HepG2 (cell line): ENCODE data around the gene JSRP1. TPM values are rescaled to one million over a fixed set of nuclear protein-coding genes. Genes with fewer than 3 reads are reported as not detected.

ENCODE experiments used
- BATF2 ChIP-seq: sonication (generic); formaldehyde crosslinking; IDR thresholded peaks from 2 replicates; pipeline ENCODE4 v1.8.0; 2022; ENCODE audit warnings: mild to moderate bottlenecking, missing genetic modification reagents, moderate library complexity
- BRD4 ChIP-seq: sonication (generic); formaldehyde crosslinking; IDR thresholded peaks from 2 replicates; pipeline ENCODE4 v1.4.0; 2020; ENCODE audit warnings: missing genetic modification reagents
- CSRNP2 ChIP-seq: sonication (generic); formaldehyde crosslinking; conservative IDR thresholded peaks from 2 replicates; pipeline ENCODE4 v1.8.0; 2022; ENCODE audit warnings: low read depth, missing genetic modification reagents
- DNMT3B ChIP-seq: conservative IDR thresholded peaks from 2 replicates; pipeline ENCODE4 v1.6.1; 2016; ENCODE audit warnings: missing biosample characterization, control low read depth
- IRF1 ChIP-seq: sonication (generic); formaldehyde crosslinking; IDR thresholded peaks from 2 replicates; pipeline ENCODE4 v1.4.0; 2020; ENCODE audit warnings: low read depth, mild to moderate bottlenecking, missing genetic modification reagents
- ISL2 ChIP-seq: sonication (generic); formaldehyde crosslinking; IDR thresholded peaks from 2 replicates; pipeline ENCODE4 v1.5.0; 2020; ENCODE audit warnings: missing genetic modification reagents
- KAT8 ChIP-seq: IDR thresholded peaks from 2 replicates; pipeline ENCODE4 v1.6.1; 2016; ENCODE audit warnings: missing genetic modification reagents, missing compliant biosample characterization
- MBD4 ChIP-seq: IDR thresholded peaks from 2 replicates; pipeline ENCODE4 v1.6.1; 2012; ENCODE audit warnings: low read length, inconsistent platforms, borderline replicate concordance
- NFKB2 ChIP-seq: sonication (generic); formaldehyde crosslinking; IDR thresholded peaks from 2 replicates; pipeline ENCODE4 v1.4.0; 2020; ENCODE audit warnings: missing genetic modification reagents, borderline replicate concordance
- NFRKB ChIP-seq: fragments of 450-650 bp; IDR thresholded peaks from 2 replicates; pipeline ENCODE4 v1.6.1; 2017
- PBX3 ChIP-seq: sonication (generic); formaldehyde crosslinking; IDR thresholded peaks from 2 replicates; pipeline ENCODE4 v1.8.1; 2023; ENCODE audit warnings: missing genetic modification reagents, inconsistent platforms, borderline replicate concordance
- TAF15 ChIP-seq: fragments of 200-400 bp; formaldehyde crosslinking; IDR thresholded peaks from one replicate; pipeline ENCODE4 v1.6.1; 2018; ENCODE audit warnings: mild to moderate bottlenecking, low read depth, low read length; ENCODE audit not compliant: poor library complexity, severe bottlenecking
- TGIF2 ChIP-seq: IDR thresholded peaks from 2 replicates; pipeline ENCODE4 v1.6.1; 2016; ENCODE audit warnings: control low read depth, missing compliant biosample characterization
- XRCC5 ChIP-seq: fragments of 200-400 bp; formaldehyde crosslinking; optimal IDR thresholded peaks from 2 replicates; pipeline ENCODE3; 2017; ENCODE audit warnings: mild to moderate bottlenecking, low read length
- ZBTB26 ChIP-seq: IDR thresholded peaks from 2 replicates; pipeline ENCODE4 v1.6.1; 2016; ENCODE audit warnings: missing compliant biosample characterization, missing genetic modification reagents, borderline replicate concordance
- ZBTB33 ChIP-seq: sonication (generic); formaldehyde crosslinking; IDR thresholded peaks from 2 replicates; pipeline ENCODE4 v1.4.0; 2020; ENCODE audit warnings: missing genetic modification reagents
- ZFP62 ChIP-seq: sonication (generic); formaldehyde crosslinking; IDR thresholded peaks from 2 replicates; pipeline ENCODE4 v1.4.0; 2020; ENCODE audit warnings: missing genetic modification reagents
- ZNF10 ChIP-seq: sonication (generic); formaldehyde crosslinking; IDR thresholded peaks from 2 replicates; pipeline ENCODE4 v1.4.0; 2020; ENCODE audit warnings: mild to moderate bottlenecking, low read depth, missing genetic modification reagents, borderline replicate concordance
- ZNF775 ChIP-seq: sonication (generic); formaldehyde crosslinking; IDR thresholded peaks from 2 replicates; pipeline ENCODE4 v1.4.0; 2020; ENCODE audit warnings: missing genetic modification reagents, mild to moderate bottlenecking, moderate library complexity, borderline replicate concordance
- polyA plus RNA-seq, 8 experiments: library from polyadenylated mRNA; depleted of rRNA in 3 of 8; stranded (reverse) in 7 of 8; unstranded in 1 of 8; fragments of >200 nt; fragmentation: Illumina TruSeq in 4 of 8; extraction: Trizol in 4 of 8; gene quantifications; 2 replicates each; pipeline versions ENCODE4 v1.2.1 to v1.2.3, GENCODE V29; 2011 to 2016; ENCODE audit warnings: low read depth in 4 of 8, missing spikeins in 1 of 8, mixed read lengths in 1 of 8; ENCODE audit not compliant: insufficient read depth in 1 of 8
- total RNA-seq, 5 experiments: library from RNA; depleted of rRNA; stranded (reverse); fragments of >200 nt; fragmentation: Illumina TruSeq; extraction: Trizol; gene quantifications; 2 replicates each; pipeline ENCODE4 v1.2.3, GENCODE V29; 2016; ENCODE audit warnings: low read depth in 1 of 5

Gene JSRP1
- total and polyA plus RNA-seq, 2 of the 13 experiments (the other 11 are each of a cell fraction or from before 2014, with no cell fraction given): 0.16 to 0.38 TPM

- TF ChIP-seq BATF2 (CRISPR knock-in tag) (no peak), ZNF10 (CRISPR knock-in tag) (no peak), XRCC5 (no peak), ISL2 (CRISPR knock-in tag) (no peak), KAT8 (CRISPR knock-in tag) (no peak), ZBTB26 (CRISPR knock-in tag) (no peak), MBD4 (no peak), DNMT3B (CRISPR knock-in tag) (no peak), ZNF775 (CRISPR knock-in tag) (no peak), ZFP62 (CRISPR knock-in tag) (no peak), IRF1 (no peak), NFRKB (no peak), NFKB2 (CRISPR knock-in tag) (no peak), PBX3 (CRISPR knock-in tag) (no peak), ZBTB33 (CRISPR knock-in tag) (no peak), TGIF2 (CRISPR knock-in tag) (no peak), BRD4 (CRISPR knock-in tag) (no peak), CSRNP2 (CRISPR knock-in tag) (no peak), TAF15 (no peak)
These were observed 26.0 kb upstream of the JSRP1 start, which contains the start of gene PEAK3 (continued) for GRCh38 chr19:2282062-2282861.
